Germinal center (tissue), 1 donor: Measurements from ENCODE around the gene SELENOV.
A peak's percentile ranks its signal among the peaks of the same experiment; 100 is the strongest.

Experiments
- DNase-seq: peaks from one replicate; pipeline ENCODE4 v3.0.0; 2012; ENCODE audit warnings: mixed read lengths, low spot score

Gene SELENOV

DNA sequence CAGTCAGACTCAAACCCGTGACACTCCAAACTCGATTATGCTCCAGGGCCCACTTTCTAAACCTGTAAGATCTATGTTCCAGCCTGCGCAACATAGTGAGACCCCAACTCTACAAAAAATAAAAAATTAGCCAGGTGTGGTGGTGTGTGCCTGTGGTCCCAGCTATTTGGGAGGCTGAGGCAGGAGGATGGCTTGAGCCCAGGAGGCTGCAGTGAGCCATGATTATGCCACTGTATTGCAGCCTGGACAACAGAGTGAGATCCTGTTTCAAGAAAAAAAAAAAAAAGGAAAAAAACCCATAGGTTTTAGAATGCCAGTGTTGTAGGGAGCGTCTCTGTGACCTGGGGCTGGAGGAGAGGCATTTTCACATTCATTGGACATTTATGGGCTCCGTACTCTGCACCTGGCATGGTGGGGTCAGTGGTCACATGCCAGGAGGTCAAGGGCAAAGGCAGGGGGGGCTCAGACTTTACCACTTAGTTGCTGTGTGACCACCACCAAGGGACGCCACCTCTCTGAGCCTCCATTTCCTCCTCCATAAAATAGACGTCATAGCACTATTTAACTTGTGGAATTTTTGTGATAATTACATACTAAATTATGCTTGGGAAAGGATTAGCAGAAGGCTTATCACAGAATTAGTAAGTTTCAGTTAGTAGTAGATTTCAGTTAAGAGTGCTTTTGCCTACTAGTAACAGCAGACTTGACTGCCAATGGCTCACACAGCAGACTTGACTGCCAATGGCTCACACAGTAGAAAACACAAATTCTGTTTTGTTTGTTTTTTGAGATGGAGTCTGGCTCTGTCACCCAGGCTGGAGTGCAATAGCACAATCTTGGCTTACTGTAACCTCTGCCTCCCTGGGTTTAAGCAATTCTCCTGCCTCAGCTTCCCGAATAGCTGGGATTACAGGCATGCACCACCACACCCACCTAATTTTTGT is 5.9 kb downstream of the SELENOV start:
- DNase-seq: no peak

DNA sequence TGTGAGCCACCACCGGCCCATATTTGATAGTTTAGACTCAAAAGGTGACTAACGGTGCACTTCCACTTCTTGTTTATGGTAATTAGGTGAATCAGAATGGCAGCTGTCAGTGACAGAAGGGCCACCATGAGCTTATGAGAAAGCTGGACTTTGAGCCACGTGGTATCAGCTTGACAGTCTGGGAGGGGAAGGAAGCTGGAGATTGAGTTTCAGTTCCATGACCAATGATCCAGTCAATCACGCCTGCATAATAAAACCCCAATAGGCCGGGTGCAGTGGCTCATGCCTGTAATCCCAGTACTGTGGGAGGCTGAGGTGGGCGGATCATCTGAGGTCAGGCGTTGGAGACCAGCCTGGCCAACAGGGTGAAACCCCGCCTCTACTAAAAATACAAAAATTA is 9.6 kb downstream of the SELENOV start:
- DNase-seq: no peak

DNA sequence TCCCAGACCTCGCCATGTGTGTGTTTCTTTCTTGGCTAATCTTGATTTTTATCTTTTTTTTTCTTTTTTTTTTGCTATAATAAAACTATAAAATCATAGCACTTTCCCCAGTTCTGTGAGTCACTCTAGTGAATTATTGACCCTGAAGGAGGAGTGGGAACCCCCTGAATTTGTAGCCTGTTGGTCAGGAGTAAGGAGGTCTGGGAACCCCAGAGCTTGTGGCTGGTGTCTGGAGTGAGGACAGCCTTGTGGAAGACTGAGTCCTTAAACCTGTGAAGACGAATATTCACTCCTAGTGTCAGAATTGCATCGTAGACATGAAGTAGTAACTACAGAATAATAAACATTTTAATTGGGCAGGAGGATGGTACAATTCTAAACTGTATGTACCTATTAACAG is 10.3 kb downstream of the SELENOV start:
- no peak for DNase-seq

DNA sequence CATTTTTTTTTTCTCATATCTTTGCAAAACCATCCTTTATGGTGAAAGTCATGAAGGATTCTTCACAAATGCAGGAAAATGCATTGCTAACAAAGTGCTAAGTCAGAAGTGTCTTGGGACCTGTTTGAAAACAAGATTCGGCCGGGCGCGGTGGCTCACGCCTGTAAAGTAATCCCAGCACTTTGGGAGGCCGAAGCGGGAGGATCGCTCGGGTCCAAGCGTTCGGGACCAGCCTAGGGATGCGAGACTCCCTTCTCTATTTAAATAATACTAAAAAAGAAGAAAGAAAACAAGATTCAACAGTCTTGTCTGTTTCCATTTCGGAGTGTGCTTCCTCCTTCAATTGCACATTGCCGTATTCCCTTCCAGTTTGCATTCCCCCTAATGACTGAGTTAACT is 16.9 kb downstream of the SELENOV start:
- DNase-seq: no peak

DNA sequence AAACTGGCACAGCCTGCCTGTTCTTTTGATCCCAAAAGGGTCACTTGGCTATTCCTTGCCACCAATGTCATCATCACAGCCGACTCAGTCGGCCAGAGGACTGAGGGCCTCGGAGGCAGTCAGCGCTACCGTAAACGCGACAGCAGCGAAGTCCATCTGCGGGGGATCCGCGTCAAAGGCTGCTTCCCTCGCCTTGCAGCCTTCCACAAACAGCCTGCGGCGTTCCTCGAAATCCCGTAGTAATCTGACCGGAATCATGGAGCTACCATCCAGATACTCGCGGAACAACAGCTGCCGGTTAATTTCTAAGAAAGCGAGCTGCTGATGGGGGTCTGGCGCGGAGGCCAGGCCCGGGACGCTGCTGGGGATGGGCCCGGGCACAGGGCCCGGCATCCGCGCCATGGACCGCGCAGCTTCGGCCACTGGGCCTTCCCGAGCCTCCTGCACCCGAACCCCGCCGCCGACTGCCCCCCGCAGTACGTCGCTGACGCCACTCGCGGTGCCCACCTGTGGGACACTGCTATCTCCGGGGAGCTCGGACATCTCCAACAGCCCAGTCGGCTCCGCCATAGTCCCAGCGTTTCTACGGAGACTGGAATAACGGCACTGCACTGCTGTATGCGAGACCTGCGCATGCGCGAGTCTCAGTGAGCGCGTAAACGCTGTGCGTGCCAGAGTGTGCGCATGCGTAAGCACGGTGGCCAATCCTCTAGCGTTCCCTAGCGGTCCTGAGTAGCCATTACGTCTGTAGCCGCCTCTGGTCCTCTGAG is 17.5 kb downstream of the SELENOV start, which contains the start of gene EID2B:
Gene EID2B, minus strand, starts transcription at position 620 of the 770 bp plus-strand sequence. Its CDS starts 50 bp downstream, at position 570.
- DNase-seq: peak; percentile 97

DNA sequence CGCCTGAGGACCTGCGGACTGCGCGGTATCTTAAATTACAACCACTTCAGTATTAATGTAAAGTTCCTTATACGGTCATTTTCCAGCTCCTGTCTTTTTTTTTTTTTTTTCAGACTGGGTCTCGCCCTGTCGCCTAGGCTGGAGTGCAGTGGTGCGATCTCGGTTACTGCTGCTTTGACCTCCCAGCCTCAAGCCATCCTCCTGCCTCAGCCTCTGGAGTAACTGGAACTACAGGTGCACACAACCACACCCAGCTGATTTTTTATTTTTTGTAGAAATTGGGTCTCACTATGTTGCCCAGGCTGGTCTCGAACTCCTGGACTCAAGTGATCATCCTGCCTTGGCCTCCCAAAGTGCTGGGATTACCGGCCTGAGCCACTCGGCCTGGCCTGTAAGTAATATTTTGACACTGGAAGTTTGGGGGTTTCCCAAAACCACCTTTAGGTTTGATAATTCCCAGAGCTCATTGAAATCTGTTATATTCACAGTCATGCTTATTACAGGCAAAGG is 18.1 kb downstream of the SELENOV start:
- no peak for DNase-seq

DNA sequence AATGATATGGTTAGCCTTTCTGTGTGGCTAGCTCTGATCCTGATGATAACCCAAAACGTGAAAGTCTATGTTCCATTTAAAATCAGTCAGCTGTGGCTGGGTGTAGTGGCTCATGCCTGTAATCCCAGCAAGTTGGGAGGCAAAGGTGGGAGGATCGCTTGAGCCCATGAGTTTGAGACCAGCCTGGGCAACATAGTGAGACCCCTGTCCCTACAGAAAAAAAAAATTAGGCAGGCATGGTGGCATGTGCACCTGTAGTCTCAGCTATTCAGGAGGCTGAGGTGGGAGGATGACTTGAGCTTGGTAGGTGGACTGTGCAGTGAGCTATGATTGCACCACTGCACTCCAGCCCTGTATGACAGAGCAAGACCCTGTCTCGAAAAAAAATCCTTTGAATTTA is 18.9 kb downstream of the SELENOV start:
- no peak for DNase-seq

DNA sequence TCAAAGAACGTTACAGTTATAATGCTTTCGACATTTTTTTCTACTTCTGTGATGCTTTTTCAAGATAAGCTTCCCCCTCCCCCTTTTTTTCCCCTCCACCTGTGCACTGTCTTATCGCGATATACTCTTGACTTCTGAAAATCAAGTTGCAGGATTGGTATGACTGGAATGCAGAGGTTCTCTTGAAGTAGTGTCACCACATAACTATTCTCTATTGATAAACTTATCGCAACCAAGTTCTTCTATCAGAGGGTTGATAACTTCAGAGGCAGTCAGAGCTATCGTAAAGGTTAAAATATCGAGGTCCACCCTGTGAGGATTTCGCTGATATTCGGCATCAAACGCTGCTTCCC is 24.2 kb downstream of the SELENOV start:
- no peak for DNase-seq

DNA sequence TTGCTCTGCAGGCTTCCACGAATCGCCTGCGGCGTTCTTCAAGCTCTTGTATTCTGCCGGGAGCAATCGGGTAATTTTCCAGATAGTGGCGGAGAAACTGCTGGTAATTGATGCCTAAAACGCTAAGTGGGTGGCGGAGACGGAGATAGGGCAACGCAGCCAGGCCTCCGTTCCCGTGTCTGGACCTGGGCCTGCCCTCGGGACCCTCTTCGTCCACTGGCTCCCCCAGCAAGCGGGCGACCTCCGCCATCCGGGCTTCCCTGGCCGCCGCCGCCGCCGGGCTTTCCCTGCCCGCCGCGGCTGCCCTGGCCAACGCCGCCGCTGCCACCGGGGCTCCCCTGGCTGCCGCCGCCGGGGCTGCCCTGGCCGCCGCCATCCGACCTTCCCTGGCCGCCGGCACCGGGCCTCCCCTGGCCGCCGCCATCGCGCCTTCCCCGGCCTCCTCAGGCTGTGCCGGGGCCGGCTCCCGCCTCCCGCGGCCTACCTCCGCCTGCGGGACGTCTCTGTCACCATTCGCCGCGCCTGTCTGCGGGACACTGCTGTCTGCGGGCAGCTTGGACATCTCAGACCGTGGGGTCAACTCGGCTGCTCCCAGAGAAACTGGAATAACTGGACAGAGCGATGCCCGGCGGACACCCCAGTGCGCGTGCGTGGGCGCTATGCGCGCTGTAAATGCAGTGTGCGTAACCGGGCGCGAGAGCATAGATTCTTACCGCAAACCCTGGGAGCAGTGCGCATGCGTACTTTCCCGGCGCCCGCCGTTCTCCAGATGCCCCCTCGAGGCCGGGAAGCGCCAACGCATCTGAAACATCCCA is 24.8 kb downstream of the SELENOV start, which contains the start of gene EID2:
Gene EID2, minus strand, starts transcription at position 644 of the 815 bp plus-strand sequence. Its CDS starts 82 bp downstream, at position 562.
- DNase-seq: peak; percentile 96

DNA sequence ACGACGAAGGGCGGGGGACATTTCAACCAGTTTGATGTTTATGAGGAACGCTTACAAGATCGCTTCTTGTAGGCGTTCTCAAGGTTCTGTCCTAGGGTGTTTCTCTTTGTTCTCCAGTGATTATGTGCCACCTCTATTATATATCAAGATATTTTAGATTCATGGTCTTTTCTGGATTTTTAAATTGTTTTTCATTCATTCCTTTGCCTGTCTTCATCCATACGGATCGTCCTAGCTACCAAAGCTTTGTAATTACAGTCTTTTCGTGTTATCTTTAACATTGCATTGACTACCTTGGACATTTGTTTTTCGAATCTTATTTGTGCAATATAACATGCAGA is 25.4 kb downstream of the SELENOV start:
- no peak for DNase-seq

DNA sequence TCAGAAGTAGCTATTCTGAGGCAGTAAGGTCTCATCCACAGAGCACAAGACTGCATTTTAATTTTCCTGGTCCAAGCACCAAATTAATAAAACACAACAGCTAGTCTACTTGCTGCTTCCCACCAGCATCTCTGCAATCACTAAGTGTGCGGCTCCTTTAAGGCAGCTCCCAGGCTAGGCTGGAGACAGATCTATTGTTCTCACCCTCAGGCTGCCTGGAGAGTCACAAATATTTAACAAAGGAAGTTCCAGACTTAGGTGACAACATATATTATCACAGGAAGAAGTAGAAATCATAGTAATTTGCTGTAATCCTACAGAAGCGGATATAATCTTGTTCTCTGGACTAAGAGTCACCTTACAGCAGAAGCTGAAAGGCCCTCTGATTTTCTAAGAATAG is 27.3 kb downstream of the SELENOV start:
- DNase-seq: no peak

DNA sequence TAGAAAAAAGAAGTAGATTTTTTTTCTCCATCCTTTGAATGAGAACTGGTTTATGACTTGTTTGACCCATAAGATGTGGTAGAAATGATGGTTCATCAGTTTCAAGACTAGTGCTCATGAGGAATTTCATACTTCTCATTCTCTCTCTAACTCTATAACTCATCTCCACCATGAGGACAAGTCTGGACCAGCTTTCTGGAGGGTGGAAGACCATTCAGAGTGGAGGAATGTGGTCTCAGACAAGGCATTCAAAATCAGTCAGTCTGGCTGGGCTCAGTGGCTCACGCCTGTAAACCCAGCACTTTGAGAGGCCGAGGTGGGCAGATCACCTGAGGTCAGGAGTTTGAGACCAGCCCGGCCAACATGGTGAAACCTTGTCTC is 28.5 kb downstream of the SELENOV start:
- DNase-seq: no peak

DNA sequence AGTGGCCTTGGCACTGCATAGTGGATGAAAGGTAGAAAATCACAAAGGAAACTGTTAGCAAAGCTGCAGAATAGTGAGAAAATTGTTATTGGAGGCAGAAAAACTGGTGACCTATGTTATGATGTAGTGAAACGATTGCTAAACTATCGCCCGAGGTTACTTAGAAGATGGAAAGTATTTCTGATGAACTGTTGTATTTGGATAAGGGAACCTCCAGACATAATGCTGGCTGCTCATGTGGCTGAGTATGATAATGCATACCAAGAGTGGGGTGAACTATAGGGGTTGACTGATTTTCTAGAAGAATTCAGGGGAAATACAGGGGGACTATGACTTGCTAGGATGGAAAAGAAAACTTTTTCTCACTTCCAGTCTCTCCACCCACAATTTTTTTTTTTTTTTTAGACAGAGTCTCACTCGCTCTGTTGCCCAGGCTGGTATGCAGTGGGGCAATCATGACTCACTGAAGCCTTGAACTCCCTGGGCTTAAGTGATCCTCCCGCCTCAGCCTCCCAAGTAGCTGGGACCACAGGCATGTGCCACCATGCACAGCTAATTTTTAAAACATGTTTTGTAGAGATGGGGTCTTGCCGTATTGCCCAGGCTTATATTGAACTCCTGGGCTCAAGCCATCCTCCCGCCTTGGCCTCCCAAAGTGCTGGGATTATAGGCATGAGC is 29.4 kb downstream of the SELENOV start:
- DNase-seq: no peak

DNA sequence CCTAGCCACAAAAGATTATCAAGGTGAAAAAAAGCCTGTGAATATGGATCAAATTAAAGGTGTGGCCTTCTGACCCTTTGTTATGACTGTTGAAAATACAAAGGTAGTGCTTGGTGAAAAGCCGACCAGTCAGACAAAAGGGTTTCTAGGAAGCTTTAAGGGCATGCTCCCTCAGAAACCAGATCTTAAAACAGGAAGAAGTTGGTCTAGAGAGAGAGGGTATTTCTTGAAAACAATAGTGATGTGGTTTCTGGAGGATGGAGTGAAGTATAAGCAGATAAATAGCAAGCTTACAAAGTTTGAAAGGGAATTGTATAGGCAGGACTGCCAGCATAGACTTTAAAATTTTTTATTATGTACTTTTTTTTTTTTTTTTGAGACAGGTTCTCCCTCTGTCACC is 30.0 kb downstream of the SELENOV start:
- no peak for DNase-seq

DNA sequence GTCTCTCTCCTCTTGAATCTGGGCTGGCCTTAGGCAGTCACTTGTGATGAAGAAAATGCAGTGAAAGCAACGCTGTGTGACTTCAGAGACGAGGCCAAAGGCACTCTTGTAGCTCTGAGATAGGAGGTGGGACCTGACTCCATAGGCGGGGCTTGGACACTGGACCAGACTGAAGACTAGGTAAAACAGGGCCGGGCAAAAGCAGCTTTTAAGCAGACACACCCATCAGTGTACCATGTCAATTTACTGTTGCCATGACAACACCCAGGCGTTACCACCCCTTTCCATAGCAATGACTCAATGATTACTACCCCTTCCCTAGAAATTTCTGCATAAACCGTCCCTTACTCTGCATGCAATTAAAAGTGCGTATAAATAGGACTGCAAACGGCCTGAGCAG is 31.7 kb downstream of the SELENOV start:
- DNase-seq: no peak

DNA sequence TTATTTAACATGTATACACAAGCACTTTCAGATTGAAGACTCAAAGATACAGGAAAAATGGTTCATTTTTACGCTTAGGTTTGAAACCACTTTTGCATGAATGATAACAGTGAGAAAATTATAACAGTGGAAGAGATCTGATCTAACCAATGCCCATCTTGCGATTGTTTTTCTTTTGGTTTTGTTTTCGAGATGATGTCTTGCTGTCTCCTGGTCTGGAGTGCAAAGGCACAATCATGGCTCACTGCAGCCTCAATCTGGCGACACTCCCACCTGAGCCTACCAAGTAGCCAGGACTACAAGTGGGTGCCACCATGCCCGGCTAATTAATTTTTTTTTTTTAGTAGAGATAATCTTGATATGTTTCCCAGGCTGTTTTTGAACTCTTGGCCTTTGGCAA is 35.3 kb downstream of the SELENOV start:
- no peak for DNase-seq

DNA sequence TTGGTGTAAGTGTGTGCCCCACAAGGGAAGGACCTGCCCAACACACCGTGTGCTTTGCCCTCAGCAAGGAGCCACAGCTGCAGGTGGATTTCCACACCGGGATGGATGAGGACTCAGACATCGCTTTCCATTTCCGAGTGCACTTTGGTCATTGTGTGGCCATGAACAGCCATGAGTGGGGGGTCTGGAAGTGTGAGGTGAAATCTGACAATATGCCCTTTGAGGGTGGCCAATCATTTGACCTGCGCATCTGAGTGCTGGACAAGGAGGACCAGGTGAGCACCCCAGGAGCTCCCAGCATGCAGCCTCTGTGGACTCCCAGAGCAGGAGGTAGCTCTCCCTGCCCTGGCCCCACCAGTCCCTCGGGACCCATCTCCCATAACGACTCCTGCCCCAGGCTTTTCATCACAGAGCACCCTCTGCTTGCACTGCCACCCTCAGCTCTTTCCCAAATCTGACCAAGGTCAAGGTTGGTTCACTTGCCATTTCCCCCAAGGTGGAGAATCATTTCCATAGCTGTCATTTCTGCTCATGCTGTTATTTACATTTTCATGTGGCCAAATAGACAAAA is 38.2 kb downstream of the SELENOV start:
- no peak for DNase-seq

DNA sequence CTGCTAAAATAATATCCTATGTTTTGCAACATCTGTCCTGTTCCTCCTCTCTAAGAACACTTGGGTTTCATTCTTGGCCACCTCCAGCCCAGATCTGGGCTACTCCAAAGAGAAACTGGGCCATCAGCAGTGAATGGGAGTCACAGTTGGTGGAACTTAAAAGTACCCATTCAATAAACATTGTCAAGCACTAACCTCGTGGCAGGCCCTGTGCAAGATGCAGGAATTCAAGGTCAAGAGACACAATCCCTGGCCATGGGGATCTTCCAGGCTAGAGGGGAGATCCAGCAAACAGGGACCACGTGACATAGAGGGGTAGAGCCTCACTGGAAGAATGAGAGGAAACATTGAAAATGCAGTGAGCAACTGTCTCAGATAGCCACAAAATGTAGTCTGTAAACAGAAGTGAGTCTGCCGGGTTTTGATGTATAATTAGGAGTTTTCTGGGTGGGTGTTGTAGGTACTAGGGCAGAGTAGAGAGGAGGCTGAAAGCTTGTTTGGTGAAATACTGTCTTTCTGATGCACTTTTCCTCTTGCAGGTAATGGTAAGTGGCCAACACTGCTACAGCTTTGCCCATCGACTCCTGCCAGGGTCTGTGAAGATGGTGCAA is 39.9 kb downstream of the SELENOV start:
- no peak for DNase-seq

DNA sequence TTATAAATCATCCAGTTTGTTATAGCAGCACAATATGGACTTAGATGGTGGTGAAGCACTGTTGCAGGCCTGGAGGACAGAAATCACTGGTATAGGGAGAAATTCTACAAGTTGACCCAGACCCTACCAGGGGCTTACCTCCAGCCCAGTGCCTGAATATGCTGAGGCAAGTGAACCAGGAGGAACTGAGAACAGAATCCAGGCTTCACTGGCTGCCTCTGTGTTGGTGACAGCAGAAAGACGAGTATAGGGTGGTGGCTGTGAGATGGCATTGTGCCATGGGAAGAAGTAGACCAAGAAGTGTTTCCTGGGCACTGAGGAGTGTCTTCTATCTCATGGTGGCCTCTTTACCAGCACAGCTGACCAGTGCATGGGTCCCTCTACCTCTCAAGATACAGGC is 40.9 kb downstream of the SELENOV start:
- no peak for DNase-seq

DNA sequence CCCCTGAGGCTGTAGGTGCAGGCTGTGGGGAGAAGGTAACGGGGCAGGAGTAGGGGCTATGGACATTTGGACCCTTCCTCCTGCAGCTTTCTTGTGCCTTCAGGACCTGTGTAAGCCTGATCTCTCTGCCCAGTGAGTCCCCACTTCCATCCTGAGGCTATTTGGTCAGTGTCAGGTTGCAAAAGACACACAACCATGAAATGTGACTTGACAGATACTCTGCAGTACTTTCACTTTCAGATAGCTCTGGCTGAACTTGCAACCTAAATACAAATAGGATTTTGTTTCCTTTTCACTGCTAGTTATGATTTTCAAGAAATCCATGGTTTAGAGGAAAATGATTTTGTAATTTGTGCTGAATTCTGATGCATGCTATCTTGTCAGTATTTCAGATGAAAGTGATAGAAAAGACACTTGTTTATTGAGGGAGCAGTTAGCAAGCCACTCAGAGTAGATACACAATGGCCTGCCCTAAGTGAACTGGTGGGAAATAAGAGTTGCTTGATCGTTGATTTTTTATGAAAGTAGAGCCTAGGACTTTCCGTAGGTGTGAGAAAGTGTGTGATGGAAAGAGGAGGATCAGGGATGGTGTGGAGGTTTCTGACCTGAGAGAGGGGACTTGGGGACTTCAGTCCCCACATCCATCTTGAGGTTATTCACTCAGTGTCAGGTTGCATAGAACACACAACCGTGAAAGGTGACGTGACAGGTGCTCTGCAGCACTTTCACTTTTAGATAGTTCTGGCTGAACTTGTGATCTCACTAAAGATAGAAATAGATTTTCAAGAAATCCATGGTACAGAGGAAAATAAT is 43.1 kb downstream of the SELENOV start:
- no peak for DNase-seq
